Activated T-cell treated with anti-CD3 and anti-CD28 coated beads, Interleukin-2, amount 50 U/mL, for 4 hours (primary cell): ENCODE measurements around the gene GPR176. TPM values are rescaled to one million over a fixed set of nuclear protein-coding genes. Genes with fewer than 3 reads are reported as not detected.
A peak's percentile ranks its signal among the peaks of the same experiment; 100 is the strongest.

Experiments
- ATAC-seq, 2 donors: fragments of 200-7000 bp; cut with Tn5 transposase; one replicate each; pipeline ENCODE4 v1.10.0; 2021
- DNase-seq: peaks from one replicate; pipeline ENCODE4 v3.0.0-alpha.2; 2020
- H3K27me3 Mint-ChIP-seq: one replicate; pipeline ENCODE4 v1.8.0; 2021; ENCODE audit warnings: low read depth, mixed read lengths
- H3K36me3 Mint-ChIP-seq: one replicate; pipeline ENCODE4 v1.8.0; 2022; ENCODE audit warnings: mixed read lengths; ENCODE audit not compliant: insufficient read depth
- H3K4me1 Mint-ChIP-seq: one replicate; pipeline ENCODE4 v1.8.0; 2021; ENCODE audit warnings: low read depth, mixed read lengths
- H3K4me3 Mint-ChIP-seq: one replicate; pipeline ENCODE4 v1.8.0; 2021; ENCODE audit warnings: mild to moderate bottlenecking, moderate library complexity, mixed read lengths
- H3K9me3 Mint-ChIP-seq: one replicate; pipeline ENCODE4 v1.8.0; 2021; ENCODE audit warnings: mixed read lengths
- total RNA-seq, 3 donors: library from RNA; stranded (reverse); gene quantifications; one replicate each; pipeline ENCODE4 v1.2.1, GENCODE V29; 2021

GPR176 gene
- total RNA-seq, 3 donors from 2014 or later: 0.13 to 0.19 (median 0.13) TPM

DNA sequence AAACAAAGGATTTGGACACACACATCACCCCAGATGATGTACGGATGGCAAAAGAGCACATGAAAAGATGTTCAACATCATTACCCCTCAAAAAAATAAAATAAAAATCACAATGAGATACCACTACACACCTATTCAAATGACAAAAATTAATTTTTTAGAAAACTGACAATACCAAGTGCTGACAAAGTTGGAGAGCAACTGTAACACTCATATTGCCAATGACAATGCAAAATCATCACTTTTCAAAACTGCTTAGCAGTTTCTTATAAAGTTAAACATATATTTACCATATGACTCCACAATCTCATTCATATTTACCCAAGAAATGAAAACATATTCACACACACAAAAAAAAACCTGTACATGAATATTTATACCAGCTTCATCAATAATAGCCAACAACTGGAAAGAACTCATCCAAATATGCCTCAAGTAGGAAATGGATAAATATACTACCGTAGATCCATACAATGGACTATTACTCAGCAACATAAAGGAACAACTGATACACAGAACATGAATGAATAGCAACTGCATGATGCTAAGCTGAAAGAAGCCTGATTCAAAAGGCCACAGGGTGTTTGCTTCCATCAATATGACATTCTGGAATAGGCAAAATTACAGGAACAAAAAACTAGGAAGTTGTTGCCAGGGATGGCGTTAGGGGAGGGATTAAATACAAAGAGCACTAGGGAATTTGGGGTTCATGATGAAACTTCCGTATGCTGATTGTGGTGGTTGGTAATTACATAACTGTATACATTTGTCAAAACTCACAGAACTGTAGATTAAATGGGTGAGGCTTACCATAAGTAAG, 138.7 kb downstream of the GPR176 start:
- no peak for DNase-seq
- ATAC-seq: no peak
- H3K4me3 Mint-ChIP-seq: peak overlapping the region; percentile 81
- H3K9me3 Mint-ChIP-seq: no peaks in the 10 kb centered on the region
- peaks cover 1% of the 10 kb centered on the region for H3K27me3 Mint-ChIP-seq
- H3K4me1 Mint-ChIP-seq: peaks cover 45% of the 10 kb centered on the region
- peaks cover 2% of the 10 kb centered on the region for H3K36me3 Mint-ChIP-seq

DNA sequence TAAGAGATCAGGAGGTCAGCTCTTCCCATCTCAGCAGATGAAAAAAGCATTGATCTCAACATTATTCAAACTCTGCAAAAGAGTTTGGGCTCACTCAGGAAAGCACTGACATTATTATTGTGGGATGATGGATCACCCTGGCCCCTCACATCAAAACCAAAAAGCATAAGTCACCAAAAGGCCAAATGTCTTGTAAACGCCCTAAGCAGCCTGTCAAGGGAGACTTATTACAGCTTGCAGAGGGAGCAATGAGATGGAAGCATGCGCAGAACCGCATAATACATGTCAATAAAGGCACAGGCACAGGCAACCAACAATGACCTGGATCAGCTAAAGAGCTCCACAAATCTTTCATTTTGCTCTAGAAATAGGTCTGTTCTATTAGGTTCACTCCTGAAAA, 142.0 kb downstream of the GPR176 start:
- Mint-ChIP-seq H3K27me3 (peaks cover 1% of the 10 kb centered on the region), H3K9me3 (no peaks in the 10 kb centered on the region), H3K4me3 (no peak overlapping the region), H3K4me1 (peaks cover 27% of the 10 kb centered on the region), H3K36me3 (no peaks in the 10 kb centered on the region)
- DNase-seq (no peak), ATAC-seq (no peak)

GRCh38 chr15:39777496-39777895, 142.6 kb downstream of the GPR176 start:
- DNase-seq: no peak
- ATAC-seq: no peak
- no peaks in the 10 kb centered on the region for H3K36me3 Mint-ChIP-seq
- H3K27me3 Mint-ChIP-seq: peaks cover 1% of the 10 kb centered on the region
- peaks cover 27% of the 10 kb centered on the region for H3K4me1 Mint-ChIP-seq
- no peaks in the 10 kb centered on the region for H3K9me3 Mint-ChIP-seq
- H3K4me3 Mint-ChIP-seq: no peak overlapping the region

DNA sequence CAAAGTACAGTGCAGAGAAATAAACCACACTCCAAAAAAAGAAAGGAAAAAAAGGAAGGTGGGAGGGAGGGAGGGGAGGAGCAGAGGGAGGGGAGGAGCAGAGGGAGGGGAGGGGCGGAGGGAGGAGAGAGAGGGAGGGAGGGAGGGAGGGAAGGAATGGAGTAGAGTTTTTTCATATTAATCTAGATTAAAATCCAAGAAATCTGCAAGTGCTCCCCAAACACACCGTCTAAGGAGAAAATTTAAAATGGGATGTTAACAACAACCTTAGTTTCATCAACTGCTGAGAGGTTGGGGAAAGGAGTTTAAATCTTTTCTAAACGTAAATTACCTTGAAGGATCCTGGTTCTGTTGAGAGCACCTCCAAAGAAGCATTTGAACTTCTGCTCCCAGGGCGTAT, 144.0 kb downstream of the GPR176 start:
- H3K27me3 Mint-ChIP-seq: peaks cover 1% of the 10 kb centered on the region
- ATAC-seq: no peak

GRCh38 chr15:39774688-39775267, 145.3 kb downstream of the GPR176 start:
- ATAC-seq (peak; percentile 69 to 73), DNase-seq (no peak)
- H3K4me3 Mint-ChIP-seq: peak overlapping the region; percentile 38
- no peaks in the 10 kb centered on the region for H3K36me3 Mint-ChIP-seq
- peaks cover 1% of the 10 kb centered on the region for H3K27me3 Mint-ChIP-seq
- no peaks in the 10 kb centered on the region for H3K9me3 Mint-ChIP-seq
- H3K4me1 Mint-ChIP-seq: peaks cover 19% of the 10 kb centered on the region

More for the DNA sequence above, 144.0 kb downstream of the GPR176 start:
- no peaks in the 10 kb centered on the region for H3K9me3 Mint-ChIP-seq
- no peaks in the 10 kb centered on the region for H3K36me3 Mint-ChIP-seq
- peaks cover 20% of the 10 kb centered on the region for H3K4me1 Mint-ChIP-seq
- H3K4me3 Mint-ChIP-seq: no peak overlapping the region
- no peak for DNase-seq

- DNase-seq: no peak
- ATAC-seq: no peak
- Mint-ChIP-seq H3K27me3 (no peaks in the 10 kb centered on the region), H3K36me3 (no peaks in the 10 kb centered on the region), H3K4me1 (peaks cover 17% of the 10 kb centered on the region), H3K4me3 (no peak overlapping the region), H3K9me3 (no peaks in the 10 kb centered on the region)
Measured at GRCh38 chr15:39770748-39771689, 149.0 kb downstream of the GPR176 start.

DNA sequence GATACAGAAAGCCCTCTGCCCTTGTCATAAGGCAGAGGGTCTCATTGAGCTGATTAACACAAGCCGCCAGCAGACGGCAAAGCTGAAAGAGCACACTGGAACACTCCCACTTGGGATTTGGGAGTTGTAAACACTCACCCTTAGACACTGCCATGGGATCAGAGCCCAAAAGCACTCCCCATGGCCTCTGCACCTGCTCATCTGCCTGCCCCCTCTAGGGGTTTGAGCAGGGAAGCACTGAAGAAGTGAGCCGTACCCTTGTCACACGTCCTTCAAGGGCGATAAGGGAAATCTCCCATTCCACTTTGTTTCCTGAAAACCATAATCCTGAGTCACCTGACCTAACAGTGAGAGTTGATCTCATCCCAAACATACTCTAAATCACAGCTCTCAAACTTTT, 152.1 kb downstream of the GPR176 start:
- no peak for DNase-seq
- H3K4me3 Mint-ChIP-seq: no peak overlapping the region
- H3K27me3 Mint-ChIP-seq: no peaks in the 10 kb centered on the region
- no peaks in the 10 kb centered on the region for H3K36me3 Mint-ChIP-seq
- no peaks in the 10 kb centered on the region for H3K9me3 Mint-ChIP-seq
- ATAC-seq: no peak
- H3K4me1 Mint-ChIP-seq: peaks cover 2% of the 10 kb centered on the region

DNA sequence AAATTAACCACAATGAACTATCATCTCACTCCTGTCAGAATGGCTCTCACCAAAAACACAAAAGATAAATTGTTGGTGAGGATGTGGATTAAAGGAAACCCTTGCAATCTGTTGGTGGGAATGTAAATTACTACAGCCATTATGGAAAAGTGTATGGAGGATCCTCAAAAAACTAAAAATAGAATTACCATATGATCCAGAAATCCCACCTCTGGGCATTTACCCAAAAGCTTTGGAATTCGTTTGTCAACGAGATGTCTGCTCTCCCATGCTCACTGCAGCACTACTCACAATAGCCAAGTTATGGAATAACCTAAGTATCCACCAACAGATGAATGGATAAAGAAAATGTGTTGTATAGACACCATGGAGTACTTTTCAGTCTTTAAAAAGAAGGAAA, 159.1 kb downstream of the GPR176 start:
- H3K27me3 Mint-ChIP-seq: peaks cover 4% of the 10 kb centered on the region
- ATAC-seq (no peak), DNase-seq (no peak)
- H3K4me3 Mint-ChIP-seq: no peak overlapping the region
- H3K4me1 Mint-ChIP-seq: no peaks in the 10 kb centered on the region
- H3K9me3 Mint-ChIP-seq: no peaks in the 10 kb centered on the region
- no peaks in the 10 kb centered on the region for H3K36me3 Mint-ChIP-seq

- ATAC-seq (no peak), DNase-seq (no peak)
- peaks cover 4% of the 10 kb centered on the region for H3K27me3 Mint-ChIP-seq
- no peaks in the 10 kb centered on the region for H3K36me3 Mint-ChIP-seq
- H3K4me1 Mint-ChIP-seq: no peaks in the 10 kb centered on the region
- no peaks in the 10 kb centered on the region for H3K9me3 Mint-ChIP-seq
- no peak overlapping the region for H3K4me3 Mint-ChIP-seq
Measured at GRCh38 chr15:39756806-39757522, 163.1 kb downstream of the GPR176 start.

DNA sequence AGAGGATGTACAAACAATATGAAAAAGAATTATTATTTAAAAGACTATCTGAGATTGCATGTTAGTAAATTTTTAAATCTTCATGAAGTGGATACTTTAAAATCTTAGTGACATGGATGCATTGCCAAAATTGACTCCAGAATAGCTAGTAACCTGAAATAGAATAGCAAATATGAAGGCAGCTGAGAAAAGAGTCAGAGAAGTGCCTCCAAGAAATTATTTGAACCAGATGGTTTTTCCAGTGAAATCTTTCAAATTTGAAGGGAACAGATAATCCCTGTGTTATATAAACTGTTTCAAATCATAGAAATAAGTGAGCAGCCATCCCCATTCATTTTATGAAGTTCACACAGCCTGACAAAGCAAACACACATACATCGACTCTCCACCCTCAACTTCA, 167.1 kb downstream of the GPR176 start:
- Mint-ChIP-seq H3K9me3 (no peaks in the 10 kb centered on the region), H3K36me3 (no peaks in the 10 kb centered on the region), H3K4me1 (no peaks in the 10 kb centered on the region), H3K4me3 (no peak overlapping the region), H3K27me3 (peaks cover 5% of the 10 kb centered on the region)
- ATAC-seq (no peak), DNase-seq (no peak)

DNA sequence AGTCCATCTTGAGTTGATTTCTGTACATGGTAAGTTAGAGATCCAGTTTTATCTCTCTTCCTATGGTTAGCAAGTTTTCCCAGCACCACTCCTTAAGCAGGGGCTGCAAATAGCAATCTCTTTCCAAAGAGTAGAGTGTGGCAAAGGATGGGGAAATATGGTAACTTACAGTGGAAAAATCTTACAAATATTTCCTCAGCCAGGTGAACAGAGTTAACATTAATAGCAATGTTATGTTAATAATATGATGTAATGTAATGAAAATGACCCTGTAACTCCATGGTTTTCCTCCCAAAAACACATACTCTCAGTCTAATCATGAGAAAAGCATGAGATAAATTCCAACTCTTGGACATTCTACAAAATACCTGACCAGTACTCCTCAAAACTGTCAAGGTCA, 167.8 kb downstream of the GPR176 start:
- peaks cover 5% of the 10 kb centered on the region for H3K27me3 Mint-ChIP-seq
- H3K4me1 Mint-ChIP-seq: no peaks in the 10 kb centered on the region
- DNase-seq (no peak), ATAC-seq (no peak)
- H3K4me3 Mint-ChIP-seq: no peak overlapping the region
- no peaks in the 10 kb centered on the region for H3K9me3 Mint-ChIP-seq
- no peaks in the 10 kb centered on the region for H3K36me3 Mint-ChIP-seq
